Measurements from ENCODE around the gene MSRB2. TPM values are rescaled to one million over a fixed set of nuclear protein-coding genes. Genes with fewer than 3 reads are reported as not detected.

The MSRB2 gene
- total RNA-seq, 1 donor from 2014 or later = 17.9 TPM

DNA sequence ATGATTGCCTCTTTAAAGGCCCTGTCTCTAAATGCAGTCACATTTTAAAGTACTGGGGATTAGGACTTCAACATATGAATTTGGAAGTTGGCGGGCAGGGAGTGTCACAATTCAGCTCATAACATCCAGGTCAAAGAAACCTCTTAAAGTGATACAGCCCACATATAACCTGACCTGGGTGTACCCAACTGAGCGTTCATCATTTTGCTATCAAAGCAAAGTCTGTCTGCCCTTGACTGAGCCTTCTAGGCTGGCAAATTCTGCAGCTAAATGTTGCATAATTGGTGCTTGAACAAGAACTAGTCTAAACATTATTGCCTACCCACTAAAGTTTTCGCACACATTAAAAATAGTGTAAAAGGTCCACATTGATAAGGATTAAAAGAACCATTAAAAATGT, 3.7 kb downstream of the MSRB2 start:
- Histone ChIP-seq H3K27ac (no peak overlapping the region), H3K36me3 (peaks cover under 1% of the 10 kb centered on the region), H3K4me1 (peaks cover 14% of the 10 kb centered on the region), H3K9me3 (no peaks in the 10 kb centered on the region), H3K27me3 (ENCODE audit: low read depth) (no peaks in the 10 kb centered on the region), H3K4me3 (no peak overlapping the region)
- TF ChIP-seq CTCF (IDR thresholded peaks at IDR 0.05) = no peak
- intact Hi-C loops (cut with DNase I) = no loop called here
- DNase-seq = no peak
- no peak for ATAC-seq

- Histone ChIP-seq H3K36me3 (peaks cover 8% of the 10 kb centered on the region), H3K4me1 (peaks cover 14% of the 10 kb centered on the region), H3K4me3 (no peak overlapping the region), H3K27ac (no peak overlapping the region), H3K9me3 (no peaks in the 10 kb centered on the region), H3K27me3 (ENCODE audit: low read depth) (no peaks in the 10 kb centered on the region)
- ATAC-seq (no peak), DNase-seq (no peak)
- no peak for TF ChIP-seq CTCF (IDR thresholded peaks at IDR 0.05)
- intact Hi-C loops (cut with DNase I) = no loop called here
Observed at GRCh38 chr10:23099816-23100215, 4.4 kb downstream of the MSRB2 start.

DNA sequence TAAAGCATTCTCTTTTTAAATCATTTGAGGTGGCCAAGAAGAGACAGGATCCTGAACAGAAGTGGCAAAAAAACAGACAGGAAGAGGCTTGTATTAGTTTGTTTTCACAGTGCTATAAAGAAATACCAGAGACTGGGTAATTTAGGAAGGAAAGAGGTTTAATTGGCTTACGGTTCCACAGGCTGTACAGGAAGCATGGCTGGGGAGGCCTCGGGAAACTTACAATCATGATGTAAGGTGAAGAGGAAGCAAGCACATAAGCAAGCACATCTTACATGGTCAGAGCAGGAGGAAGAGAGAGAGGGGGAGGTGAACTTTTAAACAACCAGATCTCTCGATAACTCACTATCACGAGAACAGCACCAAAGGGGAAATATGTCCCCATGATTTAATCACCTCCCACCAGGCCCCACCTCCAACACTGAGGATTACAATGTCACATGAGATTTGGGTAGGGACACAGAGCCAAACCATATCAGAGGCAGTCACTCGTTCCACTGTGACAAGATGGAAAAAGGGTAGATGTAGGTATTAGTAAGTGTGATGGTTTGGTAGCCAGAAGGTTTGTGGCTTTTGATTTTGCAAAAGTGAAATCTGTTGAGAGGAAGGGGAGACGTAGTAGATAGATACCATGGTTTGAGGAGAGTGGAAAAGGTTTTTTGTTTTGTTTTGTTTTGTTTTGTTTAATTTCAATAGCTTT, 5.1 kb downstream of the MSRB2 start:
- H3K4me1 ChIP-seq = peaks cover 14% of the 10 kb centered on the region
- H3K36me3 ChIP-seq = peaks cover 14% of the 10 kb centered on the region
- H3K27ac ChIP-seq = no peak overlapping the region
- ATAC-seq (no peak), DNase-seq (no peak)
- H3K4me3 ChIP-seq = no peak overlapping the region
- no peak for TF ChIP-seq CTCF (IDR thresholded peaks at IDR 0.05)
- no peaks in the 10 kb centered on the region for H3K27me3 ChIP-seq (ENCODE audit: low read depth)
- no peaks in the 10 kb centered on the region for H3K9me3 ChIP-seq
- intact Hi-C loops (cut with DNase I) = no loop called here

- ATAC-seq = no peak
- no peaks in the 10 kb centered on the region for H3K9me3 ChIP-seq
- no peaks in the 10 kb centered on the region for H3K27me3 ChIP-seq (ENCODE audit: low read depth)
- no peak for TF ChIP-seq CTCF (IDR thresholded peaks at IDR 0.05)
- no peaks in the 10 kb centered on the region for H3K4me1 ChIP-seq
- peaks cover 70% of the 10 kb centered on the region for H3K36me3 ChIP-seq
- H3K27ac ChIP-seq = no peak overlapping the region
- H3K4me3 ChIP-seq = no peak overlapping the region
- intact Hi-C loops (cut with DNase I) = no loop called here
- DNase-seq = no peak
Observed at GRCh38 chr10:23106331-23107072, 11.1 kb downstream of the MSRB2 start.

- no peak for TF ChIP-seq CTCF (IDR thresholded peaks at IDR 0.05)
- no peaks in the 10 kb centered on the region for H3K9me3 ChIP-seq
- intact Hi-C loops (cut with DNase I) = no loop called here
- no peak overlapping the region for H3K27ac ChIP-seq
- peaks cover 85% of the 10 kb centered on the region for H3K36me3 ChIP-seq
- H3K27me3 ChIP-seq (ENCODE audit: low read depth) = no peaks in the 10 kb centered on the region
- ATAC-seq = no peak
- DNase-seq = no peak
- H3K4me1 ChIP-seq = no peaks in the 10 kb centered on the region
- H3K4me3 ChIP-seq = no peak overlapping the region
Observed at GRCh38 chr10:23110722-23111516, 15.5 kb downstream of the MSRB2 start.

All from lower lobe of right lung (tissue), 2 donors.